Measurements from ENCODE around the gene PROZ.

The PROZ gene

GRCh38 chr13:113121928-113122471 is 36.4 kb upstream of the PROZ start:
- Histone ChIP-seq H3K4me3 (ENCODE audit: low read length) (peak overlapping the region; percentile 53), H3K9me3 (ENCODE audit: control insufficient read depth, low read length) (no peaks in the 10 kb centered on the region), H3K9ac (ENCODE audit: low read length) (peak overlapping the region; percentile 52), H3K4me1 (ENCODE audit: control insufficient read depth, insufficient read depth, low read length) (peaks cover 10% of the 10 kb centered on the region), H3K27me3 (replicated peaks; ENCODE audit: control insufficient read depth, insufficient read depth, low read length) (peaks cover 22% of the 10 kb centered on the region), H3K36me3 (ENCODE audit: control insufficient read depth, insufficient read depth, low read length, severe bottlenecking) (no peaks in the 10 kb centered on the region)
- no peak for DNase-seq (ENCODE audit: low read depth)

GRCh38 chr13:113122550-113123225 is 35.8 kb upstream of the PROZ start, which contains the start of gene F10:
F10 (plus strand) TSS chr13:113122799; CDS start chr13:113122856, 57 bp downstream.
- Histone ChIP-seq H3K4me1 (ENCODE audit: control insufficient read depth, insufficient read depth, low read length) (peaks cover 10% of the 10 kb centered on the region), H3K36me3 (ENCODE audit: control insufficient read depth, insufficient read depth, low read length, severe bottlenecking) (no peaks in the 10 kb centered on the region), H3K9me3 (ENCODE audit: control insufficient read depth, low read length) (no peaks in the 10 kb centered on the region), H3K4me3 (ENCODE audit: low read length) (peak within 1 kb of the TSS; percentile 53), H3K9ac (ENCODE audit: low read length) (peak within 1 kb of the TSS; percentile 52), H3K27me3 (replicated peaks; ENCODE audit: control insufficient read depth, insufficient read depth, low read length) (peaks cover 22% of the 10 kb centered on the region)
- DNase-seq (ENCODE audit: low read depth), result peak; percentile 88

- no peak for DNase-seq (ENCODE audit: low read depth)
- peak overlapping the region; percentile 53 for H3K4me3 ChIP-seq (ENCODE audit: low read length)
- peaks cover 14% of the 10 kb centered on the region for H3K27me3 ChIP-seq (replicated peaks; ENCODE audit: control insufficient read depth, insufficient read depth, low read length)
Measured at GRCh38 chr13:113123226-113124201, 34.9 kb upstream of the PROZ start.

GRCh38 chr13:113124211-113124970 is 34.1 kb upstream of the PROZ start:
- DNase-seq (ENCODE audit: low read depth), result no peak
- Histone ChIP-seq H3K27me3 (replicated peaks; ENCODE audit: control insufficient read depth, insufficient read depth, low read length) (peaks cover 6% of the 10 kb centered on the region), H3K4me3 (ENCODE audit: low read length) (no peak overlapping the region), H3K9me3 (ENCODE audit: control insufficient read depth, low read length) (no peaks in the 10 kb centered on the region), H3K4me1 (ENCODE audit: control insufficient read depth, insufficient read depth, low read length) (peaks cover 10% of the 10 kb centered on the region), H3K9ac (ENCODE audit: low read length) (no peak overlapping the region), H3K36me3 (ENCODE audit: control insufficient read depth, insufficient read depth, low read length, severe bottlenecking) (no peaks in the 10 kb centered on the region)

More at GRCh38 chr13:113123226-113124201, 34.9 kb upstream of the PROZ start:
- Histone ChIP-seq H3K4me1 (ENCODE audit: control insufficient read depth, insufficient read depth, low read length) (peaks cover 10% of the 10 kb centered on the region), H3K9me3 (ENCODE audit: control insufficient read depth, low read length) (no peaks in the 10 kb centered on the region), H3K9ac (ENCODE audit: low read length) (peak overlapping the region; percentile 7), H3K36me3 (ENCODE audit: control insufficient read depth, insufficient read depth, low read length, severe bottlenecking) (no peaks in the 10 kb centered on the region)

GRCh38 chr13:113125506-113126264 is 32.8 kb upstream of the PROZ start:
- no peak for DNase-seq (ENCODE audit: low read depth)
- H3K4me3 ChIP-seq (ENCODE audit: low read length), result no peak overlapping the region

GRCh38 chr13:113126265-113127150 is 31.9 kb upstream of the PROZ start:
- DNase-seq (ENCODE audit: low read depth), result no peak
- Histone ChIP-seq H3K27me3 (replicated peaks; ENCODE audit: control insufficient read depth, insufficient read depth, low read length) (no peaks in the 10 kb centered on the region), H3K9ac (ENCODE audit: low read length) (no peak overlapping the region), H3K4me3 (ENCODE audit: low read length) (no peak overlapping the region), H3K36me3 (ENCODE audit: control insufficient read depth, insufficient read depth, low read length, severe bottlenecking) (no peaks in the 10 kb centered on the region), H3K4me1 (ENCODE audit: control insufficient read depth, insufficient read depth, low read length) (peaks cover 10% of the 10 kb centered on the region), H3K9me3 (ENCODE audit: control insufficient read depth, low read length) (no peaks in the 10 kb centered on the region)

More at GRCh38 chr13:113125506-113126264, 32.8 kb upstream of the PROZ start:
- Histone ChIP-seq H3K4me1 (ENCODE audit: control insufficient read depth, insufficient read depth, low read length) (peaks cover 10% of the 10 kb centered on the region), H3K27me3 (replicated peaks; ENCODE audit: control insufficient read depth, insufficient read depth, low read length) (no peaks in the 10 kb centered on the region), H3K9me3 (ENCODE audit: control insufficient read depth, low read length) (no peaks in the 10 kb centered on the region), H3K9ac (ENCODE audit: low read length) (no peak overlapping the region), H3K36me3 (ENCODE audit: control insufficient read depth, insufficient read depth, low read length, severe bottlenecking) (no peaks in the 10 kb centered on the region)

GRCh38 chr13:113129480-113129879 is 29.0 kb upstream of the PROZ start:
- Histone ChIP-seq H3K4me1 (ENCODE audit: control insufficient read depth, insufficient read depth, low read length) (no peaks in the 10 kb centered on the region), H3K36me3 (ENCODE audit: control insufficient read depth, insufficient read depth, low read length, severe bottlenecking) (no peaks in the 10 kb centered on the region), H3K27me3 (replicated peaks; ENCODE audit: control insufficient read depth, insufficient read depth, low read length) (no peaks in the 10 kb centered on the region), H3K9me3 (ENCODE audit: control insufficient read depth, low read length) (no peaks in the 10 kb centered on the region), H3K9ac (ENCODE audit: low read length) (no peak overlapping the region), H3K4me3 (ENCODE audit: low read length) (no peak overlapping the region)
- no peak for DNase-seq (ENCODE audit: low read depth)

- Histone ChIP-seq H3K36me3 (ENCODE audit: control insufficient read depth, insufficient read depth, low read length, severe bottlenecking) (no peaks in the 10 kb centered on the region), H3K9ac (ENCODE audit: low read length) (no peak overlapping the region), H3K4me3 (ENCODE audit: low read length) (no peak overlapping the region), H3K27me3 (replicated peaks; ENCODE audit: control insufficient read depth, insufficient read depth, low read length) (no peaks in the 10 kb centered on the region), H3K4me1 (ENCODE audit: control insufficient read depth, insufficient read depth, low read length) (no peaks in the 10 kb centered on the region), H3K9me3 (ENCODE audit: control insufficient read depth, low read length) (no peaks in the 10 kb centered on the region)
- no peak for DNase-seq (ENCODE audit: low read depth)
Measured at GRCh38 chr13:113129921-113130750, 28.3 kb upstream of the PROZ start.

- Histone ChIP-seq H3K36me3 (ENCODE audit: control insufficient read depth, insufficient read depth, low read length, severe bottlenecking) (no peaks in the 10 kb centered on the region), H3K4me3 (ENCODE audit: low read length) (no peak overlapping the region), H3K9me3 (ENCODE audit: control insufficient read depth, low read length) (no peaks in the 10 kb centered on the region), H3K4me1 (ENCODE audit: control insufficient read depth, insufficient read depth, low read length) (no peaks in the 10 kb centered on the region), H3K27me3 (replicated peaks; ENCODE audit: control insufficient read depth, insufficient read depth, low read length) (no peaks in the 10 kb centered on the region), H3K9ac (ENCODE audit: low read length) (no peak overlapping the region)
- no peak for DNase-seq (ENCODE audit: low read depth)
Measured at GRCh38 chr13:113135281-113135760, 23.1 kb upstream of the PROZ start.
